ENCODE results near the gene PIGP.
"Not testable (repeated sequence)": the region's sequence is repeated elsewhere in the genome, so short reads cannot be mapped to it uniquely, and the experiment has no call there.

Gene PIGP

GRCh38 chr21:37072988-37073416 is at the start of gene PIGP, which contains the start of gene TTC3:
PIGP (minus strand) TSS chr21:37073071; CDS start chr21:37072515, 556 bp downstream.
TTC3 (plus strand) TSS chr21:37073254; CDS start chr21:37087258, 14,004 bp downstream.
- DNase-seq (ENCODE audit: low spot score) = peak; percentile 95

- peak; percentile 34 for DNase-seq (ENCODE audit: low spot score)
Observed at GRCh38 chr21:37119421-37120218, 46.7 kb upstream of the PIGP start.

GRCh38 chr21:37118187-37118826 is 45.4 kb upstream of the PIGP start:
- DNase-seq (ENCODE audit: low spot score) = no peak

GRCh38 chr21:37117204-37117603 is 44.3 kb upstream of the PIGP start:
- no peak for DNase-seq (ENCODE audit: low spot score)

GRCh38 chr21:37116459-37116858 is 43.6 kb upstream of the PIGP start:
- DNase-seq (ENCODE audit: low spot score) = not testable (repeated sequence)

GRCh38 chr21:37114301-37114700 is 41.4 kb upstream of the PIGP start:
- not testable (repeated sequence) for DNase-seq (ENCODE audit: low spot score)

GRCh38 chr21:37111029-37111428 is 38.2 kb upstream of the PIGP start:
- not testable (repeated sequence) for DNase-seq (ENCODE audit: low spot score)

- no peak for DNase-seq (ENCODE audit: low spot score)
Observed at GRCh38 chr21:37106998-37107397, 34.1 kb upstream of the PIGP start.

- DNase-seq (ENCODE audit: low spot score) = not testable (repeated sequence)
Observed at GRCh38 chr21:37102746-37103145, 29.9 kb upstream of the PIGP start.

GRCh38 chr21:37101384-37101783 is 28.5 kb upstream of the PIGP start:
- DNase-seq (ENCODE audit: low spot score) = no peak

GRCh38 chr21:37100316-37100715 is 27.4 kb upstream of the PIGP start:
- no peak for DNase-seq (ENCODE audit: low spot score)

- DNase-seq (ENCODE audit: low spot score) = no peak
Observed at GRCh38 chr21:37098751-37099150, 25.9 kb upstream of the PIGP start.

GRCh38 chr21:37095821-37096220 is 22.9 kb upstream of the PIGP start:
- DNase-seq (ENCODE audit: low spot score) = no peak

- DNase-seq (ENCODE audit: low spot score) = no peak
Observed at GRCh38 chr21:37093977-37094376, 21.1 kb upstream of the PIGP start.

- DNase-seq (ENCODE audit: low spot score) = no peak
Observed at GRCh38 chr21:37088186-37088735, 15.4 kb upstream of the PIGP start.

- no peak for DNase-seq (ENCODE audit: low spot score)
Observed at GRCh38 chr21:37087188-37087587, 14.3 kb upstream of the PIGP start.

GRCh38 chr21:37085726-37086125 is 12.9 kb upstream of the PIGP start:
- no peak for DNase-seq (ENCODE audit: low spot score)

GRCh38 chr21:37082856-37083528 is 10.1 kb upstream of the PIGP start:
- DNase-seq (ENCODE audit: low spot score) = no peak

- DNase-seq (ENCODE audit: low spot score) = no peak
Observed at GRCh38 chr21:37082375-37082774, 9.5 kb upstream of the PIGP start.

- no peak for DNase-seq (ENCODE audit: low spot score)
Observed at GRCh38 chr21:37079211-37079824, 6.4 kb upstream of the PIGP start.

- no peak for DNase-seq (ENCODE audit: low spot score)
Observed at GRCh38 chr21:37077403-37077802, 4.5 kb upstream of the PIGP start.

Data from iPS-NIHi11 (cell line).